PC-9 (cell line): ENCODE measurements around the gene LRIF1.

ENCODE experiments used
- CTCF ChIP-seq: fragments of 200-600 bp; sonication (generic); conservative IDR thresholded peaks from 2 replicates; pipeline ENCODE4 v1.6.1; 2017; ENCODE audit warnings: mixed run types, antibody characterized with exemption, mild to moderate bottlenecking, moderate library complexity
- EZH2 ChIP-seq: fragments of 200-600 bp; sonication (generic); IDR thresholded peaks from 2 replicates; pipeline ENCODE4 v1.8.0; 2017; ENCODE audit warnings: antibody characterized with exemption, low read depth

GRCh38 chr1:110960777-110961420 lies 2.8 kb downstream of the LRIF1 start:
- TF ChIP-seq EZH2 (no peak), CTCF (no peak)
